A549 (cell line): ENCODE data around the gene SERINC3. TPM values are rescaled to one million over a fixed set of nuclear protein-coding genes. Genes with fewer than 3 reads are reported as not detected.

Experiments
- ATAC-seq, 2 experiments: fragments of 200-7000 bp in 1 of 2; fragments of >200 bp in 1 of 2; cut with Nextera tagmentation in 1 of 2; cut with Tn5 transposase in 1 of 2; 3 replicates each; pipeline versions ENCODE4 v1.8.0 to v1.9.1; 2018 to 2020; ENCODE audit warnings: mild to moderate bottlenecking in 1 of 2, moderate library complexity in 1 of 2
- CTCF ChIA-PET: fragments of 300-600 bp; sonication (Branson Sonifier 250); formaldehyde crosslinking; extraction: SDS; loops from one replicate; lab custom pipeline; 2021; ENCODE audit warnings: antibody characterized with exemption, inconsistent platforms; lab: Yijun Ruan, JAX
- POLR2A ChIA-PET: fragments of 350-600 bp; formaldehyde crosslinking; extraction: SDS; loops from one replicate; lab custom pipeline; 2021; ENCODE audit warnings: antibody characterized with exemption, inconsistent platforms; lab: Yijun Ruan, JAX
- DNase-seq, 2 experiments: peaks; one replicate each; pipeline versions ENCODE4 v3.0.0 to v3.0.0-alpha.2; 2011 to 2016; ENCODE audit warnings: low read depth in 1 of 2, low spot score in 1 of 2
- FAIRE-seq: peaks from 2 replicates; lab custom pipeline; 2011; peaks lifted over from hg19 to GRCh38; lab: Jason Lieb, UNC
- H3K27ac ChIP-seq, 2 experiments: fragments of >200 bp; sonication (Bioruptor Twin); formaldehyde crosslinking; 3 replicates each; pipeline ENCODE4 v1.5.1; 2016 to 2017
- H3K4me1 ChIP-seq: fragments of >200 bp; sonication (Bioruptor Twin); formaldehyde crosslinking; 3 replicates; pipeline ENCODE4 v1.6.1; 2016
- H3K4me2 ChIP-seq: fragments of >200 bp; sonication (Bioruptor Twin); formaldehyde crosslinking; 3 replicates; pipeline ENCODE4 v1.6.1; 2016
- H3K4me3 ChIP-seq: fragments of >200 bp; sonication (Bioruptor Twin); formaldehyde crosslinking; 3 replicates; pipeline ENCODE4 v1.5.1; 2016
- H3K9me3 ChIP-seq: fragments of >200 bp; sonication (Bioruptor Twin); formaldehyde crosslinking; 3 replicates; pipeline ENCODE4 v1.6.1; 2016
- BHLHE40 ChIP-seq: IDR thresholded peaks from 2 replicates; pipeline ENCODE4 v1.6.1; 2012; ENCODE audit warnings: low read depth, low read length, inconsistent platforms
- CBX2 ChIP-seq: fragments of 200-600 bp; sonication (generic); IDR thresholded peaks from 2 replicates; pipeline ENCODE4 v1.6.1; 2016; ENCODE audit warnings: low read depth, mild to moderate bottlenecking, borderline replicate concordance
- CBX8 ChIP-seq: fragments of 200-600 bp; sonication (generic); IDR thresholded peaks from 2 replicates; pipeline ENCODE4 v1.6.1; 2016
- CHD2 ChIP-seq: fragments of 150-350 bp; IDR thresholded peaks from 2 replicates; pipeline ENCODE4 v1.6.1; 2014; ENCODE audit warnings: low read length; ENCODE audit not compliant: partially characterized antibody
- EHMT2 ChIP-seq: fragments of 200-600 bp; sonication (generic); IDR thresholded peaks from 2 replicates; pipeline ENCODE4 v1.6.1; 2016; ENCODE audit warnings: antibody characterized with exemption, low read depth, mild to moderate bottlenecking, moderate library complexity
- FOSB ChIP-seq: fragments of 250-450 bp; sonication (Bioruptor Pico); IDR thresholded peaks from 2 replicates; pipeline ENCODE4 v1.5.0; 2020; ENCODE audit warnings: mild to moderate bottlenecking, moderate library complexity
- FOSL2 ChIP-seq, 2 experiments: fragments of 450-650 bp in 1 of 2; fragments of >200 bp in 1 of 2; sonication (Bioruptor Twin) in 1 of 2; formaldehyde crosslinking; IDR thresholded peaks; 2 replicates each; pipeline versions ENCODE4 v1.5.0 to v1.6.1; 2016 to 2020; ENCODE audit warnings: mild to moderate bottlenecking in 1 of 2, moderate library complexity in 1 of 2
- FOXS1 ChIP-seq: fragments of 250-450 bp; sonication (Bioruptor Pico); IDR thresholded peaks from 2 replicates; pipeline ENCODE4 v1.5.0; 2020; ENCODE audit warnings: mild to moderate bottlenecking, moderate library complexity
- KDM5A ChIP-seq: fragments of 200-600 bp; sonication (generic); IDR thresholded peaks from 2 replicates; pipeline ENCODE4 v1.6.1; 2016; ENCODE audit warnings: antibody characterized with exemption, mild to moderate bottlenecking
- MAFK ChIP-seq: fragments of 450-650 bp; IDR thresholded peaks from 2 replicates; pipeline ENCODE4 v1.6.1; 2014; ENCODE audit not compliant: partially characterized antibody
- MAZ ChIP-seq: fragments of 150-350 bp; IDR thresholded peaks from 2 replicates; pipeline ENCODE4 v1.6.1; 2014; ENCODE audit warnings: antibody characterized with exemption, low read depth, low read length, borderline replicate concordance
- NFE2L2 ChIP-seq: fragments of 150-350 bp; conservative IDR thresholded peaks from 2 replicates; pipeline ENCODE4 v1.6.1; 2014; ENCODE audit warnings: low read length
- PHF8 ChIP-seq: fragments of 200-600 bp; sonication (generic); IDR thresholded peaks from 2 replicates; pipeline ENCODE4 v1.6.1; 2016; ENCODE audit warnings: low read depth, mild to moderate bottlenecking, antibody characterized with exemption, moderate library complexity, borderline replicate concordance
- SMC3 ChIP-seq: fragments of >200 bp; sonication (Bioruptor Twin); formaldehyde crosslinking; IDR thresholded peaks from 3 replicates; pipeline ENCODE4 v1.6.1; 2018; ENCODE audit warnings: inconsistent platforms
- SREBF2 ChIP-seq: fragments of 450-650 bp; IDR thresholded peaks from 2 replicates; pipeline ENCODE4 v1.6.1; 2014; ENCODE audit warnings: mild to moderate bottlenecking, moderate library complexity
- ZNF302 ChIP-seq: fragments of 250-450 bp; sonication (Bioruptor Pico); IDR thresholded peaks from 2 replicates; pipeline ENCODE4 v1.9.0; 2021; ENCODE audit warnings: inconsistent platforms, mild to moderate bottlenecking, moderate library complexity
- WGBS: methylation state at CpG from one replicate; pipeline ENCODE4 v1.1.6; 2017; ENCODE audit errors: missing lambda C conversion rate; 5-methylcytosine and 5-hydroxymethylcytosine counted together
- polyA plus RNA-seq, 4 experiments: library from polyadenylated mRNA; depleted of rRNA in 3 of 4; stranded (reverse); fragments of >200 nt; fragmentation: RNase III in 1 of 4; extraction: RNeasy Plus Mini Kit Qiagen cat#74134 plus additional on column Dnase treatment in 1 of 4; gene quantifications; 2 replicates in 3 of 4; 3 replicates in 1 of 4; pipeline ENCODE4 v1.2.3, GENCODE V29; 2011 to 2017
- TF ChIP-seq, protein P1 (sequence below): fragments of >200 bp; sonication (Bioruptor Twin); formaldehyde crosslinking; IDR thresholded peaks from 3 replicates; pipeline ENCODE4 v1.5.1; 2016
- TF ChIP-seq, protein P2 (sequence below): fragments of >200 bp; sonication (Bioruptor Twin); formaldehyde crosslinking; IDR thresholded peaks from 2 replicates; pipeline ENCODE4 v1.6.1; 2016
- TF ChIP-seq, protein P3 (sequence below): fragments of 450-650 bp; IDR thresholded peaks from 2 replicates; pipeline ENCODE4 v1.6.1; 2014; ENCODE audit warnings: antibody characterized with exemption
- TF ChIP-seq, protein P4 (sequence below): fragments of 200-600 bp; sonication (generic); IDR thresholded peaks from 2 replicates; pipeline ENCODE4 v1.6.1; 2016; ENCODE audit warnings: antibody characterized with exemption, mild to moderate bottlenecking, moderate library complexity

SERINC3 gene
- polyA plus RNA-seq, 2 of the 4 experiments (the other 2 are of a cell fraction) = 62.9 to 159 TPM

DNA sequence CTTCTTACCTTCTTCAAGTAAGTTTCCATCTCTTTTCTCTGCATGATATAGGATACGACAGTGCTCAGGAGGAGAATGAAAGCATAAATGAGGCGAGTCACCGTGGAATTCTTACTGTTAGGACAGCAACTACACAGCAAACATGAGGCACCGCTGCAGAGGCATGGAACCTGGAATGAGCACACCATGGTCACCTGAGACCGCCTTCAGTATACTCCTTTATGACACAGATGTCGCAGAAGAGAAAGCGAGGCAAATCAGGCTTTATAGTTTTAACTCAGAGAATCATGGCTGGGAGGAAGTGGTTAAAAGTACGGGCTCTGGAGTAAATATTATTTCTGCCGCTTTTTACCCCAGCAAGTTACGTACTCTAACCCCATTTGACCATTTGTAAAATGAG, 8.0 kb downstream of the SERINC3 start:
- Histone ChIP-seq H3K4me1 (no peaks in the 10 kb centered on the region), H3K27ac (no peak overlapping the region), H3K4me3 (no peak overlapping the region), H3K9me3 (no peaks in the 10 kb centered on the region), H3K4me2 (no peak overlapping the region)
- ChIA-PET POLR2A (no interaction called here), CTCF (interaction anchor here (0.6 to 1.2 kb wide), 5 partner anchors 10 to 297 kb away, joined by 3 to 8 read pairs (median 3); no protein-coding TSS in a partner anchor)
- 92% methylated on average over 10 of the region's 10 CpGs for WGBS
- FAIRE-seq = no peak
- no peak for DNase-seq
- no peak for ATAC-seq
- TF ChIP-seq, protein P1, sequence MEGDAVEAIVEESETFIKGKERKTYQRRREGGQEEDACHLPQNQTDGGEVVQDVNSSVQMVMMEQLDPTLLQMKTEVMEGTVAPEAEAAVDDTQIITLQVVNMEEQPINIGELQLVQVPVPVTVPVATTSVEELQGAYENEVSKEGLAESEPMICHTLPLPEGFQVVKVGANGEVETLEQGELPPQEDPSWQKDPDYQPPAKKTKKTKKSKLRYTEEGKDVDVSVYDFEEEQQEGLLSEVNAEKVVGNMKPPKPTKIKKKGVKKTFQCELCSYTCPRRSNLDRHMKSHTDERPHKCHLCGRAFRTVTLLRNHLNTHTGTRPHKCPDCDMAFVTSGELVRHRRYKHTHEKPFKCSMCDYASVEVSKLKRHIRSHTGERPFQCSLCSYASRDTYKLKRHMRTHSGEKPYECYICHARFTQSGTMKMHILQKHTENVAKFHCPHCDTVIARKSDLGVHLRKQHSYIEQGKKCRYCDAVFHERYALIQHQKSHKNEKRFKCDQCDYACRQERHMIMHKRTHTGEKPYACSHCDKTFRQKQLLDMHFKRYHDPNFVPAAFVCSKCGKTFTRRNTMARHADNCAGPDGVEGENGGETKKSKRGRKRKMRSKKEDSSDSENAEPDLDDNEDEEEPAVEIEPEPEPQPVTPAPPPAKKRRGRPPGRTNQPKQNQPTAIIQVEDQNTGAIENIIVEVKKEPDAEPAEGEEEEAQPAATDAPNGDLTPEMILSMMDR = no peak
- no peak for TF ChIP-seq EHMT2
- TF ChIP-seq, protein P2, sequence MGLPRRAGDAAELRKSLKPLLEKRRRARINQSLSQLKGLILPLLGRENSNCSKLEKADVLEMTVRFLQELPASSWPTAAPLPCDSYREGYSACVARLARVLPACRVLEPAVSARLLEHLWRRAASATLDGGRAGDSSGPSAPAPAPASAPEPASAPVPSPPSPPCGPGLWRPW = no peak
- TF ChIP-seq CBX8 = no peak

DNA sequence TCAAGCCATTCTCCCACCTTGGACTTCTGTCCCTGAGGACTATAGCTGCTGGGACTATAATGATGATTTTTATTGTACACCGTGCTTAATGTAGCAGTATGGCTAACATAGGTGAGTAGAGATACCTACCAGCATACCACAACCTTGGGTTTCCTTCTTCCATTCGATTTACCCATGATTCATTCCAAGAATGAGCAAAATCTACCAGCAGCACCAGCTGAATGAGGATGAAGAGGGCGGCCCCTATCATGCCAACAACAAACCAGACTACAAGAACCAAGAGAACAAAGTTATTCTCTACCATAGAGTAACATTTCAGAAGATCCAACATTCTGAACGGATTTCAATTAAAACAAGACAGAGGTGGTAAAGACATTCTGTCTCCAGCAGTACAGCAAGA, 12.1 kb downstream of the SERINC3 start:
- FAIRE-seq (no peak), ATAC-seq (no peak)
- WGBS = 85% methylated on average over 4 of the region's 4 CpGs
- no peak overlapping the region for H3K27ac ChIP-seq
- H3K4me1 ChIP-seq = no peaks in the 10 kb centered on the region
- TF ChIP-seq CHD2 (no peak), MAZ (no peak), KDM5A (no peak), ZNF302 (no peak), SREBF2 (no peak), NFE2L2 (no peak), BHLHE40 (no peak), MAFK (no peak), FOSL2 (IDR thresholded peaks at IDR 0.05) (no peak), FOSL2 (CRISPR knock-in tag; IDR thresholded peaks at IDR 0.05) (no peak), PHF8 (no peak), SMC3 (no peak), CBX2 (no peak), FOXS1 (CRISPR knock-in tag) (no peak), FOSB (CRISPR knock-in tag) (no peak)
- TF ChIP-seq, protein P2 = no peak
- TF ChIP-seq, protein P3, sequence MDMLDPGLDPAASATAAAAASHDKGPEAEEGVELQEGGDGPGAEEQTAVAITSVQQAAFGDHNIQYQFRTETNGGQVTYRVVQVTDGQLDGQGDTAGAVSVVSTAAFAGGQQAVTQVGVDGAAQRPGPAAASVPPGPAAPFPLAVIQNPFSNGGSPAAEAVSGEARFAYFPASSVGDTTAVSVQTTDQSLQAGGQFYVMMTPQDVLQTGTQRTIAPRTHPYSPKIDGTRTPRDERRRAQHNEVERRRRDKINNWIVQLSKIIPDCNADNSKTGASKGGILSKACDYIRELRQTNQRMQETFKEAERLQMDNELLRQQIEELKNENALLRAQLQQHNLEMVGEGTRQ = no peak
- TF ChIP-seq, protein P4, sequence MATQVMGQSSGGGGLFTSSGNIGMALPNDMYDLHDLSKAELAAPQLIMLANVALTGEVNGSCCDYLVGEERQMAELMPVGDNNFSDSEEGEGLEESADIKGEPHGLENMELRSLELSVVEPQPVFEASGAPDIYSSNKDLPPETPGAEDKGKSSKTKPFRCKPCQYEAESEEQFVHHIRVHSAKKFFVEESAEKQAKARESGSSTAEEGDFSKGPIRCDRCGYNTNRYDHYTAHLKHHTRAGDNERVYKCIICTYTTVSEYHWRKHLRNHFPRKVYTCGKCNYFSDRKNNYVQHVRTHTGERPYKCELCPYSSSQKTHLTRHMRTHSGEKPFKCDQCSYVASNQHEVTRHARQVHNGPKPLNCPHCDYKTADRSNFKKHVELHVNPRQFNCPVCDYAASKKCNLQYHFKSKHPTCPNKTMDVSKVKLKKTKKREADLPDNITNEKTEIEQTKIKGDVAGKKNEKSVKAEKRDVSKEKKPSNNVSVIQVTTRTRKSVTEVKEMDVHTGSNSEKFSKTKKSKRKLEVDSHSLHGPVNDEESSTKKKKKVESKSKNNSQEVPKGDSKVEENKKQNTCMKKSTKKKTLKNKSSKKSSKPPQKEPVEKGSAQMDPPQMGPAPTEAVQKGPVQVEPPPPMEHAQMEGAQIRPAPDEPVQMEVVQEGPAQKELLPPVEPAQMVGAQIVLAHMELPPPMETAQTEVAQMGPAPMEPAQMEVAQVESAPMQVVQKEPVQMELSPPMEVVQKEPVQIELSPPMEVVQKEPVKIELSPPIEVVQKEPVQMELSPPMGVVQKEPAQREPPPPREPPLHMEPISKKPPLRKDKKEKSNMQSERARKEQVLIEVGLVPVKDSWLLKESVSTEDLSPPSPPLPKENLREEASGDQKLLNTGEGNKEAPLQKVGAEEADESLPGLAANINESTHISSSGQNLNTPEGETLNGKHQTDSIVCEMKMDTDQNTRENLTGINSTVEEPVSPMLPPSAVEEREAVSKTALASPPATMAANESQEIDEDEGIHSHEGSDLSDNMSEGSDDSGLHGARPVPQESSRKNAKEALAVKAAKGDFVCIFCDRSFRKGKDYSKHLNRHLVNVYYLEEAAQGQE = no peak
- TF ChIP-seq, protein P1 = no peak
- TF ChIP-seq, all 56 proteins: peak for 0
- Histone ChIP-seq H3K4me2 (no peak overlapping the region), H3K4me3 (no peak overlapping the region), H3K9me3 (no peaks in the 10 kb centered on the region)
- POLR2A ChIA-PET = no interaction called here
- CTCF ChIA-PET = interaction anchor here (1.0 to 1.5 kb wide), 2 partner anchors 11 to 174 kb away, joined by 3 to 6 read pairs; no protein-coding TSS in a partner anchor
- no peak for DNase-seq
